Osteoblast (primary cell): Measurements from ENCODE around the gene IGF2R. TPM values are rescaled to one million over a fixed set of nuclear protein-coding genes. Genes with fewer than 3 reads are reported as not detected.
"Not testable (repeated sequence)": the region's sequence is repeated elsewhere in the genome, so short reads cannot be mapped to it uniquely, and the experiment has no call there.

ENCODE experiments used
- DNase-seq: peaks from one replicate; pipeline ENCODE4 v3.0.0; 2011; ENCODE audit warnings: low spot score, mixed read lengths; ENCODE audit not compliant: insufficient read length; ENCODE audit errors: missing footprints
- H2AFZ ChIP-seq: 2 replicates; pipeline ENCODE4 v1.6.0; 2011; ENCODE audit warnings: mild to moderate bottlenecking, low read length
- H3K27ac ChIP-seq: 2 replicates; pipeline ENCODE4 v1.5.1; 2011; ENCODE audit warnings: mild to moderate bottlenecking, low read depth, low read length, moderate library complexity
- H3K27me3 ChIP-seq: 2 replicates; pipeline ENCODE4 v1.6.0; 2012; ENCODE audit warnings: mild to moderate bottlenecking, control low read depth, inconsistent platforms, low read length, moderate library complexity; ENCODE audit not compliant: insufficient read depth
- H3K36me3 ChIP-seq: 2 replicates; pipeline ENCODE4 v1.5.1; 2011; ENCODE audit warnings: mild to moderate bottlenecking, low read length, control low read depth, moderate library complexity; ENCODE audit not compliant: insufficient read depth
- H3K4me1 ChIP-seq: 2 replicates; pipeline ENCODE4 v1.5.1; 2011; ENCODE audit warnings: mild to moderate bottlenecking, low read length, control low read depth, moderate library complexity; ENCODE audit not compliant: insufficient read depth
- H3K4me2 ChIP-seq: 2 replicates; pipeline ENCODE4 v1.6.0; 2011; ENCODE audit warnings: mild to moderate bottlenecking, low read length; ENCODE audit not compliant: insufficient read depth
- H3K4me3 ChIP-seq: fragments of 200-600 bp; sonication (generic); 3 replicates; pipeline ENCODE4 v1.5.1; 2012; ENCODE audit warnings: mild to moderate bottlenecking, low read length, inconsistent platforms; ENCODE audit not compliant: insufficient read depth
- H3K79me2 ChIP-seq: 2 replicates; pipeline ENCODE4 v1.6.0; 2012; ENCODE audit warnings: mild to moderate bottlenecking, low read length, control low read depth, inconsistent platforms; ENCODE audit not compliant: insufficient read depth
- H3K9me3 ChIP-seq: 2 replicates; pipeline ENCODE4 v1.5.1; 2011; ENCODE audit warnings: low read depth, low read length, control low read depth
- H4K20me1 ChIP-seq: 2 replicates; pipeline ENCODE4 v1.6.0; 2012; ENCODE audit warnings: mild to moderate bottlenecking, low read length, control low read depth; ENCODE audit not compliant: insufficient read depth
- total RNA-seq: library from RNA; depleted of rRNA; stranded (reverse); fragments of >200 nt; gene quantifications from 2 replicates; pipeline ENCODE4 v1.2.3, GENCODE V29; 2012
- TF ChIP-seq, protein P1 (sequence below): IDR thresholded peaks from 2 replicates; pipeline ENCODE4 v1.5.1; 2011; ENCODE audit warnings: mild to moderate bottlenecking, low read depth, low read length, moderate library complexity; ENCODE audit errors: extremely low read depth

The IGF2R gene
- total RNA-seq, 1 donor, result 174 TPM

DNA sequence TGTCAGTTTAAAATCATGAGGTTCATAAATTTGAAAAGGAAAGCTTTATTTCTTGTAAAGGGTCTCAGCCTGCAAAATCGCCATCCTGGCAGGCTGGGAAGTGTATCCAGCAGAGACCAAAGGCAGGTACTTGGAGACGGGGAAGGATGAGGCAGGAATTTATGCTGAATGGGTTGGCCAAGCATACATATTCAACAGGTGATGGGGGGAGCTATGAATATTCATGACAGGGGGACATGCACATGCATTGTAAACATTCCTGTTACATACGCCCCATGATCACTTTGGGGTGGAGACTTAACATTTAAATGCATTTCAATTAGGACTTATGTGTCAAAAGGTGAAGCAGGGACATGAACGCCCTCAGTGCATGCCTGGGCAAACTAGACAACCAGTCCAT is 142.9 kb downstream of the IGF2R start:
- H3K4me1 ChIP-seq, result no peaks in the 10 kb centered on the region
- DNase-seq, result no peak
- no peaks in the 10 kb centered on the region for H3K9me3 ChIP-seq
- H3K4me3 ChIP-seq, result no peak overlapping the region
- no peak overlapping the region for H3K27ac ChIP-seq
- no peak overlapping the region for H2AFZ ChIP-seq
- H3K36me3 ChIP-seq, result peaks cover 6% of the 10 kb centered on the region
- H4K20me1 ChIP-seq, result no peaks in the 10 kb centered on the region
- TF ChIP-seq, protein P1, sequence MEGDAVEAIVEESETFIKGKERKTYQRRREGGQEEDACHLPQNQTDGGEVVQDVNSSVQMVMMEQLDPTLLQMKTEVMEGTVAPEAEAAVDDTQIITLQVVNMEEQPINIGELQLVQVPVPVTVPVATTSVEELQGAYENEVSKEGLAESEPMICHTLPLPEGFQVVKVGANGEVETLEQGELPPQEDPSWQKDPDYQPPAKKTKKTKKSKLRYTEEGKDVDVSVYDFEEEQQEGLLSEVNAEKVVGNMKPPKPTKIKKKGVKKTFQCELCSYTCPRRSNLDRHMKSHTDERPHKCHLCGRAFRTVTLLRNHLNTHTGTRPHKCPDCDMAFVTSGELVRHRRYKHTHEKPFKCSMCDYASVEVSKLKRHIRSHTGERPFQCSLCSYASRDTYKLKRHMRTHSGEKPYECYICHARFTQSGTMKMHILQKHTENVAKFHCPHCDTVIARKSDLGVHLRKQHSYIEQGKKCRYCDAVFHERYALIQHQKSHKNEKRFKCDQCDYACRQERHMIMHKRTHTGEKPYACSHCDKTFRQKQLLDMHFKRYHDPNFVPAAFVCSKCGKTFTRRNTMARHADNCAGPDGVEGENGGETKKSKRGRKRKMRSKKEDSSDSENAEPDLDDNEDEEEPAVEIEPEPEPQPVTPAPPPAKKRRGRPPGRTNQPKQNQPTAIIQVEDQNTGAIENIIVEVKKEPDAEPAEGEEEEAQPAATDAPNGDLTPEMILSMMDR, result no peak
- no peaks in the 10 kb centered on the region for H3K27me3 ChIP-seq
- no peak overlapping the region for H3K4me2 ChIP-seq
- no peaks in the 10 kb centered on the region for H3K79me2 ChIP-seq

DNA sequence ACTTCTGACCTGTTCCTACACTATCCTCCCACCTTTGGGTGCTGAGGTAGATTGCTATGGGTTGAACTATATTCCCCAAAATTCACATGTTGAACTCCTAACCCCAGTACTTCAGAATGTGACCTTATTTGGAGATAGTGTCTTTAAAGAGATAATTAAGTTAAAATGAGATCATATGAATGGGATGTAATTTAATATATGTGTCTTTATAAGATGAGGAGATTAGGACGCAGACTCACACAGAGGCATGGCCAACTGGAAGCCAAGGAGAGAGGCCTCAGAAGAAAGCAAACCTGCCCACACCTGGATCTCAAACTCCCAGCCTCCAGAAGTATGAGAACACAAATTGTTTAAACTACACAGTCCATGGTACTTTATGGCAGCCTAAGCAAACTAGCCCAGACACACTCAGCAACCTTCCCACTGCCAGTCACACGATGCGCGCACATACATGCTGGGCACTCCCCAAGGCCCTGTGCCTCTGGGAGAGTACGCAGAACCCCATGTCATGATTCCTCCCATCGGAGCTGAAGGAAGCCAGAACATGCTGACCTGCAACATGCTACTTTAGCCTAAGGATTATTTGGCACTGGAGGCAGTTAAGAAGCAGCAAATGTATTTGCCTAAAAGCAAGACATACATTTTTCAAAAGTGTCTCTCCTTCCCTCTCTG is 143.9 kb downstream of the IGF2R start:
- Histone ChIP-seq H3K27ac (no peak overlapping the region), H3K4me2 (no peak overlapping the region), H3K4me1 (no peaks in the 10 kb centered on the region), H3K36me3 (peaks cover 4% of the 10 kb centered on the region), H3K9me3 (no peaks in the 10 kb centered on the region), H3K4me3 (no peak overlapping the region), H3K79me2 (no peaks in the 10 kb centered on the region), H2AFZ (no peak overlapping the region), H4K20me1 (no peaks in the 10 kb centered on the region), H3K27me3 (no peaks in the 10 kb centered on the region)
- DNase-seq, result peak; percentile 42
- TF ChIP-seq, protein P1, result no peak

DNA sequence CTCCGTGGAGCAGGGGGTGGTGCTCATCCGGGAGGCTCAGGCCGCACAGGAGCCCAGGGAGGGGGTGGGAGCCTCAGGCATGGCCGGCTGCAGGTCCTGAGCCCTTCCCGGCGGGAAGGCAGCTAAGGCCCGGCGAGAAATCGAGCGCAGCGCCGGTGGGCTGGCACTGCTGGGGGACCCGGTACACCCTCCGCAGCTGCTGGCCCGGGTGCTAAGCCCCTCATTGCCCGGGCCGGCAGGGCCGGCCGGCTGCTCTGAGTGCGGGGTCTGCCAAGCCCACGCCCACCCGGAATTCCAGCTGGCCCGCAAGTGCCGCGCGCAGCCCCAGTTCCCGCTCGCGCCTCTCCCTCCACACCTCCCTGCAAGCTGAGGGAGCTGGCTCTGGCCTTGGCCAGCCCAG is 145.7 kb downstream of the IGF2R start:
- H3K4me3 ChIP-seq, H3K4me1 ChIP-seq, H4K20me1 ChIP-seq, H3K27ac ChIP-seq, H3K79me2 ChIP-seq, H3K27me3 ChIP-seq, DNase-seq, H3K4me2 ChIP-seq, H2AFZ ChIP-seq, H3K9me3 ChIP-seq, H3K36me3 ChIP-seq: not testable (repeated sequence)

DNA sequence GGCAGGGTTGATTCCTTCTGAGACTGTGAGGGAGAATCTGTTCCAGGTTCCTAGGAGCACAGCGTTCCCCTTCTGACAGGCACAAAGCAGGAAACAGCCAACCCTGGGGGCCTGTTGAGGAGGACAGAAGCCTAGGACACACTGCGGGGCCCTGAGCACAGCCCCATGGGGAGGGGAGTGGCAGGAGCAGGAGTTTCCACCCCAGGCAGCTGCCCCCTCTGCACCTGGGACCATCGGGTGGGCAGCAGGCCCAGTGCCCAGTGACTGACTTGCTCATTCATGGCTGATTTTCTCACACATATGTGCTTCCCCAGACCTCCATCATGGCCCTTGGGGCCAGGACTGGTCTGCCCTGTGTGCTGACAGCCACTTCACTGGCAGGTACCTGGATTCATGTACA is 146.5 kb downstream of the IGF2R start:
- Histone ChIP-seq H4K20me1 (no peaks in the 10 kb centered on the region), H3K36me3 (peaks cover 3% of the 10 kb centered on the region), H3K79me2 (no peaks in the 10 kb centered on the region), H2AFZ (no peak overlapping the region), H3K27ac (no peak overlapping the region), H3K27me3 (no peaks in the 10 kb centered on the region), H3K4me3 (no peak overlapping the region), H3K4me2 (no peak overlapping the region), H3K4me1 (no peaks in the 10 kb centered on the region), H3K9me3 (no peaks in the 10 kb centered on the region)
- TF ChIP-seq, protein P1, result no peak
- DNase-seq, result peak; percentile 61
